Body of pancreas (tissue), 4 donors: ENCODE results near the gene EXOSC3. TPM values are rescaled to one million over a fixed set of nuclear protein-coding genes. Genes with fewer than 3 reads are reported as not detected.
"Not testable (repeated sequence)": the region's sequence is repeated elsewhere in the genome, so short reads cannot be mapped to it uniquely, and the experiment has no call there.

Source experiments
- ATAC-seq: fragments of 150-250 bp; one replicate; pipeline ENCODE4 v1.9.1; 2016
- DNase-seq, 4 donors: peaks; one replicate each; pipeline ENCODE4 v3.0.0-alpha.2; 2019
- H3K27ac ChIP-seq, 4 donors: fragments of 200-600 bp; sonication (generic); 1 replicate in 3 of 4; 2 replicates in 1 of 4; pipeline versions ENCODE4 v1.5.1 to v1.6.1; 2016 to 2019; ENCODE audit warnings: mild to moderate bottlenecking in 1 of 4, mixed read lengths in 1 of 4, moderate library complexity in 1 of 4
- H3K27me3 ChIP-seq, 2 donors: fragments of 200-600 bp; sonication (generic); one replicate each; pipeline ENCODE4 v1.6.0; 2016; ENCODE audit warnings: mild to moderate bottlenecking in 1 of 2
- H3K36me3 ChIP-seq, 2 donors: fragments of 200-600 bp; sonication (generic); replicated peaks in 1 of 2; 2 replicates each; pipeline ENCODE4 v1.5.1; 2016; ENCODE audit warnings: low read depth in 2 of 2; ENCODE audit not compliant: insufficient read depth in 1 of 2
- H3K4me1 ChIP-seq: fragments of 200-600 bp; sonication (generic); one replicate; pipeline ENCODE4 v1.6.0; 2016
- H3K4me3 ChIP-seq, 2 donors: fragments of 200-600 bp; sonication (generic); 1 replicate in 1 of 2; 2 replicates in 1 of 2; pipeline ENCODE4 v1.5.1; 2016 to 2019
- H3K9me3 ChIP-seq, 3 donors: fragments of 200-600 bp; sonication (generic); 1 replicate in 2 of 3; 2 replicates in 1 of 3; pipeline ENCODE4 v1.5.1; 2016
- CTCF ChIP-seq, 7 experiments: fragments of 450-650 bp in 4 of 7; fragments of 200-600 bp in 3 of 7; sonication (generic) in 3 of 7; IDR thresholded peaks; one replicate each; pipeline ENCODE4 v1.5.1; 2016 to 2019; ENCODE audit warnings: antibody characterized with exemption in 7 of 7
- POLR2A ChIP-seq, 3 donors: fragments of 450-650 bp; IDR thresholded peaks; one replicate each; pipeline ENCODE4 v1.6.1; 2016; ENCODE audit warnings: antibody characterized with exemption in 3 of 3, mild to moderate bottlenecking in 2 of 3
- WGBS, 2 donors: methylation state at CpG; one replicate each; pipeline ENCODE4 v1.1.5; 2017; 5-methylcytosine and 5-hydroxymethylcytosine counted together
- intact Hi-C: fragments of 100-400 bp; cut with DNase I; formaldehyde crosslinking; loops from one replicate; pipeline ENCODE4 v1.15.1; 2023
- total RNA-seq, 2 donors: library from RNA; depleted of rRNA; stranded (reverse); fragments of >200 nt; gene quantifications; one replicate each; pipeline ENCODE4 v1.1.0, GENCODE V29; 2016

The EXOSC3 gene
- total RNA-seq, 2 donors from 2014 or later = 33.2 to 47.8 TPM

GRCh38 chr9:37812773-37813379 is 28.0 kb upstream of the EXOSC3 start:
- DNase-seq (no peak), ATAC-seq (no peak)
- intact Hi-C loops = no loop called here
- Histone ChIP-seq H3K36me3 (no peaks in the 10 kb centered on the region), H3K27ac (no peak overlapping the region), H3K27me3 (no peaks in the 10 kb centered on the region), H3K9me3 (no peaks in the 10 kb centered on the region), H3K4me3 (no peak overlapping the region), H3K4me1 (peaks cover under 1% of the 10 kb centered on the region)
- WGBS, 2 donors = 85 to 90% methylated on average over 5 of the region's 5 CpGs
- TF ChIP-seq CTCF (IDR thresholded peaks at IDR 0.05) = no peak

- Histone ChIP-seq H3K27ac (no peak overlapping the region), H3K4me3 (no peak overlapping the region), H3K27me3 (no peaks in the 10 kb centered on the region), H3K9me3 (no peaks in the 10 kb centered on the region), H3K4me1 (no peaks in the 10 kb centered on the region), H3K36me3 (no peaks in the 10 kb centered on the region)
- DNase-seq (no peak), ATAC-seq (no peak)
- no peak for TF ChIP-seq CTCF (IDR thresholded peaks at IDR 0.05)
- 94 to 99% methylated on average over 6 of the region's 6 CpGs for WGBS, 2 donors
- intact Hi-C loops = no loop called here
These were observed 27.1 kb upstream of the EXOSC3 start for GRCh38 chr9:37811906-37812476.

GRCh38 chr9:37809676-37810075 is 24.8 kb upstream of the EXOSC3 start:
- H3K27me3 ChIP-seq, intact Hi-C loops, H3K36me3 ChIP-seq, H3K4me3 ChIP-seq, H3K27ac ChIP-seq, DNase-seq, H3K9me3 ChIP-seq, H3K4me1 ChIP-seq, ATAC-seq: not testable (repeated sequence)
- 94 to 95% methylated on average over 15 of the region's 15 CpGs for WGBS, 2 donors

- intact Hi-C loops = no loop called here
- H3K4me3 ChIP-seq = no peak overlapping the region
- ATAC-seq = no peak
- TF ChIP-seq CTCF (IDR thresholded peaks at IDR 0.05) (no peak), POLR2A (IDR thresholded peaks at IDR 0.05) (no peak)
- no peak for DNase-seq
- H3K9me3 ChIP-seq = no peaks in the 10 kb centered on the region
- 64% methylated on average over 4 of the region's 4 CpGs for WGBS, 2 donors
- H3K27ac ChIP-seq = no peak overlapping the region
- peaks cover 21% of the 10 kb centered on the region for H3K4me1 ChIP-seq
- H3K36me3 ChIP-seq = no peaks in the 10 kb centered on the region
- H3K27me3 ChIP-seq = no peaks in the 10 kb centered on the region
These were observed 21.4 kb upstream of the EXOSC3 start for GRCh38 chr9:37806271-37806670.

- Histone ChIP-seq H3K27me3 (no peaks in the 10 kb centered on the region), H3K4me1 (peaks cover 27% of the 10 kb centered on the region), H3K9me3 (no peaks in the 10 kb centered on the region), H3K27ac (no peak overlapping the region), H3K36me3 (no peaks in the 10 kb centered on the region), H3K4me3 (no peak overlapping the region)
- DNase-seq = no peak
- TF ChIP-seq POLR2A (IDR thresholded peaks at IDR 0.05) (no peak), CTCF (IDR thresholded peaks at IDR 0.05) (no peak)
- no peak for ATAC-seq
- 24 to 36% methylated on average over 10 of the region's 10 CpGs for WGBS, 2 donors
- intact Hi-C loops = no loop called here
These were observed 17.3 kb upstream of the EXOSC3 start for GRCh38 chr9:37801959-37802711.
